HFFc6 (cell line): ENCODE results near the gene CDK17. TPM values are rescaled to one million over a fixed set of nuclear protein-coding genes. Genes with fewer than 3 reads are reported as not detected.
A peak's percentile ranks its signal among the peaks of the same experiment; 100 is the strongest.

Experiments
- DNase-seq: peaks from one replicate; pipeline ENCODE4 v3.0.0-alpha.2; 2018
- H3K27ac Mint-ChIP-seq: 2 replicates; pipeline ENCODE4 v1.8.0; 2020; ENCODE audit warnings: mild to moderate bottlenecking, mixed read lengths
- H3K27me3 Mint-ChIP-seq: 2 replicates; pipeline ENCODE4 v1.8.0; 2021; ENCODE audit warnings: mild to moderate bottlenecking, moderate library complexity, mixed read lengths; ENCODE audit not compliant: insufficient read depth
- H3K36me3 Mint-ChIP-seq: 2 replicates; pipeline ENCODE4 v1.8.0; 2021; ENCODE audit warnings: low read depth, mixed read lengths
- H3K4me1 Mint-ChIP-seq: 2 replicates; pipeline ENCODE4 v1.8.0; 2020; ENCODE audit warnings: low read depth, mixed read lengths
- H3K4me3 Mint-ChIP-seq: 2 replicates; pipeline ENCODE4 v1.8.0; 2020; ENCODE audit warnings: mild to moderate bottlenecking, moderate library complexity, mixed read lengths
- H3K9me3 Mint-ChIP-seq: 2 replicates; pipeline ENCODE4 v1.8.0; 2020; ENCODE audit warnings: mild to moderate bottlenecking, mixed read lengths
- CTCF ChIP-seq: fragments of 200-600 bp; sonication (generic); IDR thresholded peaks from 2 replicates; pipeline ENCODE4 v1.5.0; 2021; ENCODE audit warnings: antibody characterized with exemption, mild to moderate bottlenecking
- long read RNA-seq: library from polyadenylated mRNA; unstranded; transcript quantifications from one replicate; pipeline ENCODE4 v2.0.0, GENCODE V29; 2019
- total RNA-seq, 6 experiments: library from RNA; stranded (reverse); fragmentation: NEBNext Ultra II Directional; extraction: Animal tissue kit (Norgen Biotek cat#: 25700); gene quantifications; 2 replicates in 1 of 6; 3 replicates in 5 of 6; pipeline ENCODE4 v1.2.3, GENCODE V29; 2021

Gene CDK17
- 10 to 100 TPM; 24.6 to 28.8 (median 26.5) TPM for total RNA-seq
- long read RNA-seq, full-length matches to known transcripts: 14 of 26 reads
- long read RNA-seq, partial matches to known transcripts: 7 of 26 reads
- long read RNA-seq, other reads (novel, unspliced or antisense): 5 of 26 reads

GRCh38 chr12:96399919-96400630 lies at the start of gene CDK17:
CDK17 (minus strand) TSS chr12:96400439; CDS start chr12:96334836, 65,603 bp downstream.
- Mint-ChIP-seq H3K4me1 (peaks cover 55% of the 10 kb centered on the region), H3K4me3 (peak within 1 kb of the TSS; percentile 97), H3K9me3 (no peaks in the 10 kb centered on the region), H3K27me3 (peaks cover 2% of the 10 kb centered on the region; the same call in 1 of the 2 replicates), H3K36me3 (0 out of 2 replicates have a peak, but pooled peaks cover 3% of the 10 kb centered on the region), H3K27ac (peak within 1 kb of the TSS; percentile 92)
- peak; percentile 50; the same call in 1 of the 2 replicates for TF ChIP-seq CTCF
- DNase-seq: peak; percentile 83

- no peaks in the 10 kb centered on the region for H3K27me3 Mint-ChIP-seq
- peak overlapping the region; percentile 71 for H3K27ac Mint-ChIP-seq
- peaks cover 20% of the 10 kb centered on the region for H3K36me3 Mint-ChIP-seq
- no peak overlapping the region for H3K4me3 Mint-ChIP-seq
- H3K9me3 Mint-ChIP-seq: peaks cover 18% of the 10 kb centered on the region
- DNase-seq: peak; percentile 44
- TF ChIP-seq CTCF: no peak
- peaks cover 53% of the 10 kb centered on the region for H3K4me1 Mint-ChIP-seq
Measured at GRCh38 chr12:96448300-96448699, 48.1 kb upstream of the CDK17 start.

- no peak for TF ChIP-seq CTCF
- Mint-ChIP-seq H3K36me3 (peaks cover 13% of the 10 kb centered on the region), H3K27ac (peak overlapping the region; percentile 97), H3K27me3 (no peaks in the 10 kb centered on the region), H3K9me3 (peaks cover 13% of the 10 kb centered on the region), H3K4me3 (no peak overlapping the region), H3K4me1 (peaks cover 47% of the 10 kb centered on the region)
- DNase-seq: no peak
Measured at GRCh38 chr12:96447256-96447655, 47.0 kb upstream of the CDK17 start.

- Mint-ChIP-seq H3K36me3 (peaks cover 7% of the 10 kb centered on the region), H3K4me3 (peak overlapping the region; percentile 78), H3K27me3 (no peaks in the 10 kb centered on the region), H3K4me1 (peaks cover 44% of the 10 kb centered on the region), H3K9me3 (peaks cover 4% of the 10 kb centered on the region; the same call in 1 of the 2 replicates), H3K27ac (peak overlapping the region; percentile 97)
- no peak for TF ChIP-seq CTCF
- peak; percentile 95 for DNase-seq
Measured at GRCh38 chr12:96445691-96446583, 45.7 kb upstream of the CDK17 start.

GRCh38 chr12:96444399-96444798 lies 44.2 kb upstream of the CDK17 start:
- no peak for DNase-seq
- Mint-ChIP-seq H3K27me3 (no peaks in the 10 kb centered on the region), H3K4me1 (peaks cover 44% of the 10 kb centered on the region), H3K36me3 (no peaks in the 10 kb centered on the region), H3K4me3 (no peak overlapping the region), H3K27ac (peak overlapping the region; percentile 97), H3K9me3 (no peaks in the 10 kb centered on the region)
- no peak for TF ChIP-seq CTCF
